DOHH2 (cell line): ENCODE data around the gene PRDM7.
"Not testable (repeated sequence)": the region's sequence is repeated elsewhere in the genome, so short reads cannot be mapped to it uniquely, and the experiment has no call there.

Experiments
- CTCF ChIP-seq: fragments of 200-600 bp; sonication (generic); IDR thresholded peaks from one replicate; pipeline ENCODE4 v1.5.1; 2014; ENCODE audit warnings: antibody characterized with exemption, mild to moderate bottlenecking, low read depth, low read length; ENCODE audit not compliant: poor library complexity, severe bottlenecking
- EZH2phosphoT487 ChIP-seq: fragments of 200-600 bp; sonication (generic); IDR thresholded peaks from 2 replicates; pipeline ENCODE4 v1.6.1; 2017; ENCODE audit warnings: borderline replicate concordance, mild to moderate bottlenecking, antibody characterized with exemption, low read length, moderate library complexity, mixed read lengths

GRCh38 chr16:90094296-90094695 lies 17.2 kb upstream of the PRDM7 start:
- TF ChIP-seq CTCF, EZH2phosphoT487: not testable (repeated sequence)
